BLaER1 (cell line): ENCODE measurements around the gene MBOAT1.
"Not testable (repeated sequence)": the region's sequence is repeated elsewhere in the genome, so short reads cannot be mapped to it uniquely, and the experiment has no call there.

Source experiments
- H3K27ac ChIP-seq: shearing (Covaris generic); formaldehyde crosslinking; 2 replicates; pipeline ENCODE4 v1.8.1; 2022
- H3K27me3 ChIP-seq: shearing (Covaris generic); formaldehyde crosslinking; 2 replicates; pipeline ENCODE4 v1.8.1; 2022
- H3K36me3 ChIP-seq: shearing (Covaris generic); formaldehyde crosslinking; 2 replicates; pipeline ENCODE4 v1.8.1; 2022
- H3K4me1 ChIP-seq: shearing (Covaris generic); formaldehyde crosslinking; 2 replicates; pipeline ENCODE4 v1.8.1; 2022
- H3K4me2 ChIP-seq: shearing (Covaris generic); formaldehyde crosslinking; 2 replicates; pipeline ENCODE4 v1.8.1; 2022
- H3K4me3 ChIP-seq: shearing (Covaris generic); formaldehyde crosslinking; 2 replicates; pipeline ENCODE4 v1.8.1; 2022
- H3K9ac ChIP-seq: shearing (Covaris generic); formaldehyde crosslinking; 2 replicates; pipeline ENCODE4 v1.8.1; 2022
- H3K9me3 ChIP-seq: shearing (Covaris generic); formaldehyde crosslinking; 2 replicates; pipeline ENCODE4 v1.8.1; 2022
- H4K20me1 ChIP-seq: shearing (Covaris generic); formaldehyde crosslinking; 2 replicates; pipeline ENCODE4 v1.8.1; 2022
- Cebpa-rat ChIP-seq: shearing (Covaris generic); IDR thresholded peaks from 2 replicates; pipeline ENCODE4 v1.8.1; 2022

MBOAT1 gene

DNA sequence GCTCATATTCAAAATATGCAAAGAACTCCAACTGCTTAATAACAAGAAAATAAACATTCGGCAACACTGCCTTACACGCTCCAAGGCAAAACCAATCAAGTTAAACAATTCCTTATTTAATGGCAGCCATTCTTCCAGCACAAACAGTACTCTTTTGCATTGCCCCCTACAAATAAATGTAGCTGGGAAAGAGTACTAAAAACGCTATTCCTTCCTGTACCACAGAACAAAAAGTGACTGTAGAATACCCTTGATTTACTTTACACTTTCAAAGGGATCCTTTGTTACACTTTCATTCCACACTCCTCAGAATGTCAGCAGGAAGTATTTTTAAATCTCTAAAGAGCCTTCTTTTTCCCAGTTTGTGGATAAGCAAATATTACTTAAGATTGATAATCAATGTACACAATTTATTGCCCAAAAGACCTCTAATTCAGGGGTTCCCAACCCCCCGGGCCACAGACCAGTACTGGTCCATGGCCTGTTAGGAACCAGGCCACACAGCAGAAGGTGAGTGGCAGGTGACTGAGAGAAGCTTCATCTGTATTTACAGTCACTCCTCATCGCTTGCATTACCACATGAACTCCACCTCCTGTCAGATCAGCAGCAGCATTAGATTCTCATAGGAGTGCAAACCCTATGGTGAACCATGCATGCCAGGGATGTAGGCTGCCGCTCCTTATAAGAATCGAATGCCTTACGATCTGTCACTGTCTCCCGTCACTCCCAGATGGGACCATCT lies 51.6 kb downstream of the MBOAT1 start:
- Histone ChIP-seq H3K27ac (no peak overlapping the region), H3K9me3 (peaks cover 6% of the 10 kb centered on the region; the same call in 1 of the 2 replicates), H3K36me3 (no peaks in the 10 kb centered on the region), H3K4me3 (no peak overlapping the region), H3K4me2 (no peak overlapping the region), H4K20me1 (no peaks in the 10 kb centered on the region), H3K9ac (no peak overlapping the region), H3K27me3 (no peaks in the 10 kb centered on the region), H3K4me1 (no peaks in the 10 kb centered on the region)
- TF ChIP-seq Cebpa-rat, result no peak

DNA sequence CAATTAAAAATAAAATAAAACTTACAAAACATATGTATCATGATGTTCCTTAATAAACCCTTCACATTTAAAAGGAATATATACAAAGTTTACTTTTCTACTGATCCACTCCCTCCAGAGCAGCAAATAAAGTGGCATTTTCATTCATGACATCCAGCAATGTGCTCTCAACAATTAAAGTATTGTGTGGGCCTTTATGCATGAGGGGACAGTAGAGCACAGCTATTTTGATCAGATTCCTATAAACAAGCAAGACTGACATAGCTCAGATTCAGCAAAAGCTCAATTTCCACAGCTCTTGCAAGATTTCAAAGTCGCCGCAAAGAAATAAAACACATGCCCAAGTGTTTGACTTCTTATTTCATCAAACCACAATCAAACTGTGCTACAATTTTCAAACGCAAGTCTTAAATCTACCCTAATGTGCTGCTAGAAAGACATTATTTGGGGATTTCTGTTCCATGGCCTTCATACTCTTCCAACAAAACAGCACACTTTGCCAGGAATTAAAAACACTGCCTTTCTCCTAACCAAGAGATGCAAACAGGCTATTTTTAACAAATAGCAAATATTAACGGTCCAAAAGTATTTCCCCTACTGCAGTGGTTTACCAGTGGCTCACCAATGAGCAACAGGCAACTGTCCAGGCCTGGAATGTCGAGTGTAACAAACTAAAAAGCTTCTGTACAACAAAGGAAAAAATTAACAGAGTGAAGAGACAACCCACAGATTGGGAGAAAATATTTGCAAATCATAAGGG lies 52.3 kb downstream of the MBOAT1 start:
- Histone ChIP-seq H3K4me1 (no peaks in the 10 kb centered on the region), H4K20me1 (no peaks in the 10 kb centered on the region), H3K4me3 (no peak overlapping the region), H3K4me2 (no peak overlapping the region), H3K9me3 (peaks cover 6% of the 10 kb centered on the region; the same call in 1 of the 2 replicates), H3K9ac (no peak overlapping the region), H3K27me3 (no peaks in the 10 kb centered on the region), H3K36me3 (no peaks in the 10 kb centered on the region), H3K27ac (no peak overlapping the region)
- TF ChIP-seq Cebpa-rat, result no peak

DNA sequence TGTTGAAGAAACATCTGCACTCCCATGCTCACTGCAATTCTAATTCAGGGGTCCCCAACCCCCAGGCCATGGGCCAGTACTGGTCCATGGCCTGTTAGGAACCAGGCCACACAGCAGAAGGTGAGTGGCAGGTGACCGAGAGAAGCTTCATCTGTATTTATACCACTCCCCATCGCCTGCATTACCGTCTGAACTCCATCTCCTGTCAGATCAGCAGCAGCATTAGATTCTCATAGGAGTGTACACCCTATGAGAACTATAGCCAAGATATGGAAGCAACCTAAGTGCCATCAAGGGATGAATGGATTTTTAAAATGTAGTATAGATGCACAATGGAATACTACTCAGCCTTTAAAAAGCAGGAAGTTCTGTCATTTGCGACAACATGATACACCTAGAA lies 53.2 kb downstream of the MBOAT1 start:
- Histone ChIP-seq H4K20me1 (no peaks in the 10 kb centered on the region), H3K27me3 (no peaks in the 10 kb centered on the region), H3K4me3 (no peak overlapping the region), H3K36me3 (no peaks in the 10 kb centered on the region), H3K9me3 (peaks cover 9% of the 10 kb centered on the region), H3K27ac (no peak overlapping the region), H3K9ac (no peak overlapping the region), H3K4me2 (no peak overlapping the region), H3K4me1 (no peaks in the 10 kb centered on the region)
- no peak for TF ChIP-seq Cebpa-rat

DNA sequence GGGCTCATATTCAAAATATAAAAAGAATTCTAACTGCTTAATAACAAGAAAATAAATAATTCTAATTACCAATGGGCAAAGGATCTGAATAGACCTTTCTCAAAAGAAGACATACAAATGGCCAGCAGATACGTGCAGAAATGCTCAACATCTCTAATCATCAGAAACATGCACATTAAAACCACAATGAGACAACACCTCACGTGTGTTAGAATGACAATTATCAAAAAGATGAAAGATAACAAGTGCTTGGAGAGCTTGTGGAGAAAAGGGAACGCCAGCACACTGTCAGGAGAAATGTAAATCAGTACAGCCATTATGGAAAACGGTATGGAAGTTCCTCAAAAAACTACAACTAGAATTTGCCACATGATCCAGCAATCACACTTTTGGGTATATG lies 53.6 kb downstream of the MBOAT1 start:
- TF ChIP-seq Cebpa-rat, result no peak
- Histone ChIP-seq H3K27ac (no peak overlapping the region), H4K20me1 (no peaks in the 10 kb centered on the region), H3K27me3 (no peaks in the 10 kb centered on the region), H3K4me2 (no peak overlapping the region), H3K4me3 (no peak overlapping the region), H3K9ac (no peak overlapping the region), H3K9me3 (peaks cover 9% of the 10 kb centered on the region), H3K36me3 (no peaks in the 10 kb centered on the region), H3K4me1 (no peaks in the 10 kb centered on the region)

DNA sequence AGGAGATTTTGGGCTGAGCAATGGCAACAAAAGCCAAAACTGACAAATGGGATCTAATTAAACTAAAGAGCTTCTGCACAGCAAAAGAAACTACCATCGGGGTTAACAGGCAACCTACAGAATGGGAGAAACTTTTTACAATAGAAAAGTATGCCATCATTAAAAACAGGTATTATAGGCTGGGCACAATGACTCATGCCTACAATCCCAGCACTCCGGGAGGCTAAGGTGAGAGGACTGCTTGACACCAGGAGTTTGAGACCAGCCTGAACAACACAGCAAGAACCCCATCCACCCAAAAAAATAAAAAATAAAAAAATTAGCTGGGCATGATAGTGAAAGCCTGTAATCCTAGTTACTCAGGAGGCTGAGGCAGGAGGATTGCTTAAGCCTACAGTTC lies 55.4 kb downstream of the MBOAT1 start:
- H3K4me2 ChIP-seq, result no peak overlapping the region
- no peaks in the 10 kb centered on the region for H3K36me3 ChIP-seq
- H3K9me3 ChIP-seq, result peaks cover 9% of the 10 kb centered on the region
- no peaks in the 10 kb centered on the region for H3K4me1 ChIP-seq
- TF ChIP-seq Cebpa-rat, result no peak
- no peaks in the 10 kb centered on the region for H4K20me1 ChIP-seq
- H3K9ac ChIP-seq, result no peak overlapping the region
- no peak overlapping the region for H3K27ac ChIP-seq
- H3K4me3 ChIP-seq, result no peak overlapping the region
- no peaks in the 10 kb centered on the region for H3K27me3 ChIP-seq

DNA sequence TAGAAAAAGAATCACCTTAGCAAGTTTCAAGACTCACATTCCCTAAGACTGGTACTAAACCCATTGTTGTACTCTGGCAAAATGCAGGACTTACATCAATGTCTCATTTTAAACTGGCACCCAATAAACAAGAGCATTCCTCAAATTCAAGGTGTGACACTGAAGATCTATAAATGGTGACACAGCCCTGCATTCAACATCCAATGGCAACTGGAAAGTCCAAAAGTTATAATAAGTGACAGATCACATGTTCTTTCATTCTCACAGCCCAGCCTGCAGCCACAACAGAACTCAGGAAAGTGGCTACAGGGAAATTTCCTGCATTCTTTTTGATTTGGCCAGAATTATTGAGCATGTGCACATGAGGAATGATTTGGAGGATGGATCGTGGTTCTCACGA lies 57.5 kb downstream of the MBOAT1 start:
- H3K4me1 ChIP-seq, result no peaks in the 10 kb centered on the region
- no peaks in the 10 kb centered on the region; the same call in 1 of the 2 replicates for H3K36me3 ChIP-seq
- no peak for TF ChIP-seq Cebpa-rat
- H3K4me2 ChIP-seq, result no peak overlapping the region
- no peak overlapping the region for H3K4me3 ChIP-seq
- H3K27me3 ChIP-seq, result no peaks in the 10 kb centered on the region
- H3K9ac ChIP-seq, result no peak overlapping the region
- peaks cover 9% of the 10 kb centered on the region for H3K9me3 ChIP-seq
- no peaks in the 10 kb centered on the region for H4K20me1 ChIP-seq
- H3K27ac ChIP-seq, result no peak overlapping the region

DNA sequence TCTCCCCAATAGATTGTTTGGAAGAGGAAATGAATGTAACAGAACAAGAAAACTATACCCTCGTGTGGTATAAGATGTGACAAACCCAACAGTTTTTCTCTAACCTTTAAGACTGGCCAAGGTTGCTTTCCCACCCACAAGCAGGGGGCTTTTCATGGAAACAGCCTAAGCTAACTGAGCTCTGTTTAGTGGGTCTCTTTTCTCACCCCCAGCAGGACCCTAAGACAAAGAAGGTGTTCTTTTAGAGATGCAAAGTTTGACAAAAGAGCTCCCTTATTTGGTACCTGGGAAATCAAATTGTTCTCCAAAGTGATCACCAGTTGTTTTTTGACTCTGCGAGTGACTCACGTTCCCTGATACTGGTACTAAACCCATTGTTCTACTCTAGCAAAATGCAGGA lies 59.1 kb downstream of the MBOAT1 start:
- no peak for TF ChIP-seq Cebpa-rat
- Histone ChIP-seq H3K9ac (no peak overlapping the region), H3K4me3 (no peak overlapping the region), H3K27me3 (no peaks in the 10 kb centered on the region), H3K36me3 (peaks cover 2% of the 10 kb centered on the region; the same call in 1 of the 2 replicates), H3K27ac (no peak overlapping the region), H4K20me1 (no peaks in the 10 kb centered on the region), H3K9me3 (peaks cover 3% of the 10 kb centered on the region; the same call in 1 of the 2 replicates), H3K4me1 (no peaks in the 10 kb centered on the region), H3K4me2 (no peak overlapping the region)

DNA sequence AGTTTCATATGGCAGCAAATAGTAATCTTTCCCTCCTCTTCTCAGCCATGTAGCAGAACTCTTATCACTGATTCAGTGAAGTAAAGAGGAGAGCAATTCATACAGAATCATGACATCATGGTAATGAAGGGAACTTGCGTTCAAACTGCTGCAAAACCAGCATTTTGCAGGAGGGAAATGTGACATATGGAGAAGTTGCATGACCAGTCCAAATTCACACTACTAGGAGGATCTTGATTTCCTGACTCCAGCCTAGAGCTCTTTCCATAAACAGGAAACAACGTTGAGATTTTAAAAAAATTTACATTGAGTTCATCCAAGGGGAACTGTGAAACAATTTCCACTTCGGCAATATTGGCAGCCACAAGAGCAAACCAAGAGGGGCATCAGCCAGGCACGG lies 63.8 kb downstream of the MBOAT1 start:
- TF ChIP-seq Cebpa-rat, result no peak
- Histone ChIP-seq H3K9me3 (no peaks in the 10 kb centered on the region), H3K4me2 (no peak overlapping the region), H3K36me3 (peaks cover 25% of the 10 kb centered on the region), H3K4me3 (no peak overlapping the region), H3K4me1 (no peaks in the 10 kb centered on the region), H3K27me3 (no peaks in the 10 kb centered on the region), H3K27ac (no peak overlapping the region), H3K9ac (no peak overlapping the region), H4K20me1 (no peaks in the 10 kb centered on the region)

DNA sequence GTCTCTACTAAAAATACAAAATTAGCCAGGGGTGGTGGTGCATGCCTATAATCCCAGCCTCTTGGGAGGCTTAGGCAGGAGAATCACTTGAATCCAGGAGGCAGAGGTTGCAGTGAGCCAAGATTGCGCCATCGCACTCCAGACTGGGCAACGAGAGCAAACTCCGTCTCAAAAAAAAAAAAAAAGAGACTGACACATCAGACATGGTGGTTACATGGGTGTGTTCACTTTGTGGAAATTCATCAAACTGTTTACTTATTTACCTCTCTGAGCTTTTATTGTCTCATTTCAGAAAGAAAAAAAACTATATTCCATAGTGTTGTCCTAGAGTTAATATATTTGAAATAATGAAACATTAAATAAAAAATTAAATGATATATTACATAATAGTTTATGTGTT lies 64.8 kb downstream of the MBOAT1 start:
- H3K4me2 ChIP-seq, result no peak overlapping the region
- H3K4me3 ChIP-seq, result no peak overlapping the region
- H3K4me1 ChIP-seq, result no peaks in the 10 kb centered on the region
- no peaks in the 10 kb centered on the region for H3K27me3 ChIP-seq
- H3K36me3 ChIP-seq, result peaks cover 35% of the 10 kb centered on the region
- H3K9ac ChIP-seq, result no peak overlapping the region
- H4K20me1 ChIP-seq, result no peaks in the 10 kb centered on the region
- TF ChIP-seq Cebpa-rat, result no peak
- no peaks in the 10 kb centered on the region for H3K9me3 ChIP-seq
- no peak overlapping the region for H3K27ac ChIP-seq

DNA sequence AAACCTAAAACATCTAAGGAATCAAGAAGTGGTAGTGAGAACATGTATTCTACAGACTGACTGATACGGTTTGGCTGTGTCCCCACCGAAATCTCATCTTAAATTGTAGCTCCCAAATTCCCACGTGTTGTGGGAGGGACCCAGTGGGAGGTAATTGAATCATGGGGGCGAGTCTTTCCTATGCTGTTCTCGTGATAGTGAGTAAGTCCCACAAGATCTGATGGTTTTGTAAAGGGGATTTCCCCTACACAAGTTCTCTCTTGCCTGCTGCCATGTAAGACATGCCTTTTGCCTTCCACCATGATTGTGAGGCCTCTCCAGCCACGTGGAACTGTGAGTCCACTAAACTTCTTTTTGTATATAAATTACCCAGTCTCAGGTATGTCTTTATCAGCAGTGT lies 65.4 kb downstream of the MBOAT1 start:
- H3K27ac ChIP-seq, H3K4me3 ChIP-seq, H3K4me1 ChIP-seq, H3K27me3 ChIP-seq, H4K20me1 ChIP-seq, H3K4me2 ChIP-seq, H3K9ac ChIP-seq, H3K9me3 ChIP-seq: not testable (repeated sequence)
- H3K36me3 ChIP-seq, result peaks cover 37% of the 10 kb centered on the region
